ENCODE data around the gene DENND1A.

- no peak for TF ChIP-seq CTCF (conservative IDR thresholded peaks at IDR 0.05; ENCODE audit: low read depth, low read length)
- TF ChIP-seq EZH2phosphoT487 (IDR thresholded peaks at IDR 0.05; ENCODE audit: borderline replicate concordance, low read length) = no peak
- no peak for TF ChIP-seq EZH2 (IDR thresholded peaks at IDR 0.05; ENCODE audit: low read length, unreplicated experiment)
Observed at GRCh38 chr9:123941524-123942070, 11.7 kb upstream of the DENND1A start.

Measured in PC-3 (cell line).